HUDEP-2 (cell line): Measurements from ENCODE around the gene SLC25A25.

Experiments
- DNase-seq, 76 experiments: peaks; one replicate each; lab custom pipeline; 2025; ENCODE audit not compliant: unreplicated experiment in 76 of 76; lab: John Stamatoyannopoulos, UW

Gene SLC25A25

GRCh38 chr9:128141604-128142003, 73.6 kb downstream of the SLC25A25 start:
- DNase-seq = no peak

GRCh38 chr9:128142061-128142460, 74.0 kb downstream of the SLC25A25 start:
- no peak for DNase-seq

GRCh38 chr9:128142596-128142995, 74.6 kb downstream of the SLC25A25 start:
- no peak for DNase-seq

GRCh38 chr9:128143525-128144238, 75.7 kb downstream of the SLC25A25 start:
- no peak for DNase-seq

- DNase-seq = no peak
Observed at GRCh38 chr9:128144239-128145181, 76.5 kb downstream of the SLC25A25 start.

- no peak for DNase-seq
Observed at GRCh38 chr9:128145536-128145935, 77.5 kb downstream of the SLC25A25 start.

- no peak for DNase-seq
Observed at GRCh38 chr9:128145951-128146351, 77.9 kb downstream of the SLC25A25 start.

GRCh38 chr9:128146591-128147120, 78.6 kb downstream of the SLC25A25 start:
- DNase-seq = no peak

- no peak for DNase-seq
Observed at GRCh38 chr9:128148509-128149000, 80.5 kb downstream of the SLC25A25 start.

GRCh38 chr9:128149001-128149701, 81.1 kb downstream of the SLC25A25 start, which contains the start of gene LCN2:
Gene LCN2, plus strand, starts transcription at chr9:128149453. Its CDS starts 73 bp downstream, at chr9:128149526.
- DNase-seq = no peak

GRCh38 chr9:128149951-128150593, 82.0 kb downstream of the SLC25A25 start:
- peak in 14 of 76 experiments; percentile 4 to 29 (median 20) for DNase-seq

- peak in 9 of 76 experiments; percentile 8 to 38 (median 20) for DNase-seq
Observed at GRCh38 chr9:128150594-128151308, 82.7 kb downstream of the SLC25A25 start.

GRCh38 chr9:128151309-128152132, 83.5 kb downstream of the SLC25A25 start:
- no peak for DNase-seq

GRCh38 chr9:128152133-128153059, 84.4 kb downstream of the SLC25A25 start:
- DNase-seq = no peak

GRCh38 chr9:128153060-128153946, 85.3 kb downstream of the SLC25A25 start:
- no peak for DNase-seq

- DNase-seq = no peak
Observed at GRCh38 chr9:128153947-128154695, 86.1 kb downstream of the SLC25A25 start.
